Endodermal cell (in vitro differentiated cells): Measurements from ENCODE around the gene SLC25A47. TPM values are rescaled to one million over a fixed set of nuclear protein-coding genes. Genes with fewer than 3 reads are reported as not detected.

ENCODE experiments used
- DNase-seq: peaks from one replicate; pipeline ENCODE4 v3.0.0-alpha.2; 2017
- H3K27ac ChIP-seq: 2 replicates; pipeline ENCODE4 v1.5.1; 2013; ENCODE audit warnings: mild to moderate bottlenecking, low read depth, low read length, moderate library complexity
- H3K27me3 ChIP-seq: 2 replicates; pipeline ENCODE4 v1.6.1; 2013; ENCODE audit warnings: mild to moderate bottlenecking, low read length, moderate library complexity; ENCODE audit not compliant: insufficient read depth, control insufficient read depth, poor library complexity, severe bottlenecking
- H3K36me3 ChIP-seq: 2 replicates; pipeline ENCODE4 v1.7.0; 2013; ENCODE audit warnings: mild to moderate bottlenecking, low read length, moderate library complexity; ENCODE audit not compliant: control insufficient read depth, insufficient read depth
- H3K4me1 ChIP-seq: one replicate; pipeline ENCODE4 v1.7.0; 2013; ENCODE audit warnings: low read length; ENCODE audit not compliant: control insufficient read depth, insufficient read depth
- H3K4me3 ChIP-seq: 2 replicates; pipeline ENCODE4 v1.5.1; 2013; ENCODE audit warnings: mild to moderate bottlenecking, low read length, moderate library complexity
- H3K9ac ChIP-seq: 2 replicates; pipeline ENCODE4 v1.6.1; 2013; ENCODE audit warnings: mild to moderate bottlenecking, low read length, moderate library complexity; ENCODE audit not compliant: poor library complexity, severe bottlenecking; ENCODE audit errors: extremely low read depth
- H3K9me3 ChIP-seq: 2 replicates; pipeline ENCODE4 v1.6.1; 2013; ENCODE audit warnings: mild to moderate bottlenecking, low read length, moderate library complexity; ENCODE audit not compliant: control insufficient read depth
- H3K27ac Mint-ChIP-seq: 2 replicates; pipeline ENCODE4 v1.8.0; 2020; ENCODE audit warnings: mixed read lengths
- H3K27me3 Mint-ChIP-seq: 2 replicates; pipeline ENCODE4 v1.8.0; 2021; ENCODE audit warnings: mild to moderate bottlenecking, mixed read lengths; ENCODE audit not compliant: insufficient read depth
- H3K36me3 Mint-ChIP-seq: 2 replicates; pipeline ENCODE4 v1.8.0; 2020; ENCODE audit warnings: low read depth, mixed read lengths
- H3K4me1 Mint-ChIP-seq: 2 replicates; pipeline ENCODE4 v1.8.0; 2020; ENCODE audit warnings: mixed read lengths
- H3K4me3 Mint-ChIP-seq: 2 replicates; pipeline ENCODE4 v1.8.0; 2020; ENCODE audit warnings: mild to moderate bottlenecking, moderate library complexity, mixed read lengths
- H3K9me3 Mint-ChIP-seq: 2 replicates; pipeline ENCODE4 v1.8.0; 2020; ENCODE audit warnings: mild to moderate bottlenecking, mixed read lengths
- CTCF ChIP-seq: fragments of 200-600 bp; sonication (generic); conservative IDR thresholded peaks from 2 replicates; pipeline ENCODE4 v1.5.0; 2021; ENCODE audit warnings: antibody characterized with exemption, mild to moderate bottlenecking
- WGBS, 2 experiments: methylation state at CpG; one replicate each; pipeline versions ENCODE4 v1.1.5 to v1.1.7; 2013; ENCODE audit warnings: missing lambda C conversion rate in 2 of 2, mixed read lengths in 1 of 2; ENCODE audit not compliant: insufficient coverage in 1 of 2, insufficient read length in 1 of 2; 5-methylcytosine and 5-hydroxymethylcytosine counted together
- total RNA-seq, 2 donors: library from RNA; stranded (reverse); fragmentation: NEBNext Ultra II Directional in 1 of 2; extraction: Animal tissue kit (Norgen Biotek cat#: 25700) in 1 of 2; gene quantifications; 2 replicates in 1 of 2; 3 replicates in 1 of 2; pipeline ENCODE4 v1.2.1, GENCODE V29; 2021

Gene SLC25A47
- total RNA-seq, 2 donors from 2014 or later = not detected

- Histone ChIP-seq H3K9me3 (peaks cover 20% of the 10 kb centered on the region), H3K36me3 (peaks cover 93% of the 10 kb centered on the region), H3K27ac (no peak overlapping the region), H3K4me1 (peaks cover 14% of the 10 kb centered on the region), H3K27me3 (no peaks in the 10 kb centered on the region), H3K9ac (no peak overlapping the region), H3K4me3 (no peak overlapping the region)
- 100% methylated on average over 1 to 2 of the region's 2 CpGs for WGBS, 2 experiments
- TF ChIP-seq CTCF = no peak
- Mint-ChIP-seq H3K4me1 (peaks cover 13% of the 10 kb centered on the region), H3K36me3 (peaks cover 70% of the 10 kb centered on the region), H3K9me3 (peaks cover 10% of the 10 kb centered on the region), H3K4me3 (no peak overlapping the region), H3K27ac (no peak overlapping the region), H3K27me3 (no peaks in the 10 kb centered on the region)
- DNase-seq = no peak
Measured at GRCh38 chr14:100359111-100359510, 36.0 kb downstream of the SLC25A47 start.

GRCh38 chr14:100359881-100360280 lies 36.7 kb downstream of the SLC25A47 start:
- Histone ChIP-seq H3K27me3 (no peaks in the 10 kb centered on the region), H3K27ac (no peak overlapping the region), H3K9ac (no peak overlapping the region), H3K4me3 (no peak overlapping the region), H3K4me1 (peaks cover 14% of the 10 kb centered on the region), H3K9me3 (peaks cover 20% of the 10 kb centered on the region), H3K36me3 (peaks cover 93% of the 10 kb centered on the region)
- H3K4me1 Mint-ChIP-seq = peaks cover 13% of the 10 kb centered on the region
- 91 to 93% methylated on average over 3 to 4 of the region's 4 CpGs for WGBS, 2 experiments
- no peak overlapping the region for H3K27ac Mint-ChIP-seq
- DNase-seq = no peak
- H3K27me3 Mint-ChIP-seq = no peaks in the 10 kb centered on the region
- no peak overlapping the region for H3K4me3 Mint-ChIP-seq
- peaks cover 68% of the 10 kb centered on the region for H3K36me3 Mint-ChIP-seq
- no peak for TF ChIP-seq CTCF
- H3K9me3 Mint-ChIP-seq = peaks cover 10% of the 10 kb centered on the region

GRCh38 chr14:100361626-100362025 lies 38.5 kb downstream of the SLC25A47 start:
- 94 to 97% methylated on average over 3 to 5 of the region's 5 CpGs for WGBS, 2 experiments
- H3K4me1 Mint-ChIP-seq = peaks cover 13% of the 10 kb centered on the region
- Histone ChIP-seq H3K27me3 (no peaks in the 10 kb centered on the region), H3K9ac (no peak overlapping the region), H3K4me3 (no peak overlapping the region), H3K4me1 (peaks cover 14% of the 10 kb centered on the region), H3K27ac (no peak overlapping the region), H3K36me3 (peaks cover 94% of the 10 kb centered on the region), H3K9me3 (peaks cover 33% of the 10 kb centered on the region)
- DNase-seq = no peak
- TF ChIP-seq CTCF = no peak
- H3K9me3 Mint-ChIP-seq = peaks cover 10% of the 10 kb centered on the region
- H3K27ac Mint-ChIP-seq = no peak overlapping the region
- H3K4me3 Mint-ChIP-seq = no peak overlapping the region
- H3K27me3 Mint-ChIP-seq = no peaks in the 10 kb centered on the region
- peaks cover 77% of the 10 kb centered on the region for H3K36me3 Mint-ChIP-seq
